A549 (cell line): ENCODE data around the gene TSPAN16. TPM values are rescaled to one million over a fixed set of nuclear protein-coding genes. Genes with fewer than 3 reads are reported as not detected.

Experiments
- ATAC-seq, 2 experiments: fragments of 200-7000 bp in 1 of 2; fragments of >200 bp in 1 of 2; cut with Nextera tagmentation in 1 of 2; cut with Tn5 transposase in 1 of 2; 3 replicates each; pipeline versions ENCODE4 v1.8.0 to v1.9.1; 2018 to 2020; ENCODE audit warnings: mild to moderate bottlenecking in 1 of 2, moderate library complexity in 1 of 2
- CTCF ChIA-PET: fragments of 300-600 bp; sonication (Branson Sonifier 250); formaldehyde crosslinking; extraction: SDS; loops from one replicate; lab custom pipeline; 2021; ENCODE audit warnings: antibody characterized with exemption, inconsistent platforms; lab: Yijun Ruan, JAX
- POLR2A ChIA-PET: fragments of 350-600 bp; formaldehyde crosslinking; extraction: SDS; loops from one replicate; lab custom pipeline; 2021; ENCODE audit warnings: antibody characterized with exemption, inconsistent platforms; lab: Yijun Ruan, JAX
- DNase-seq, 2 experiments: peaks; one replicate each; pipeline versions ENCODE4 v3.0.0 to v3.0.0-alpha.2; 2011 to 2016; ENCODE audit warnings: low read depth in 1 of 2, low spot score in 1 of 2
- FAIRE-seq: peaks from 2 replicates; lab custom pipeline; 2011; peaks lifted over from hg19 to GRCh38; lab: Jason Lieb, UNC
- H3K27ac ChIP-seq, 2 experiments: fragments of >200 bp; sonication (Bioruptor Twin); formaldehyde crosslinking; 3 replicates each; pipeline ENCODE4 v1.5.1; 2016 to 2017
- H3K4me1 ChIP-seq: fragments of >200 bp; sonication (Bioruptor Twin); formaldehyde crosslinking; 3 replicates; pipeline ENCODE4 v1.6.1; 2016
- H3K4me2 ChIP-seq: fragments of >200 bp; sonication (Bioruptor Twin); formaldehyde crosslinking; 3 replicates; pipeline ENCODE4 v1.6.1; 2016
- H3K4me3 ChIP-seq: fragments of >200 bp; sonication (Bioruptor Twin); formaldehyde crosslinking; 3 replicates; pipeline ENCODE4 v1.5.1; 2016
- H3K9me3 ChIP-seq: fragments of >200 bp; sonication (Bioruptor Twin); formaldehyde crosslinking; 3 replicates; pipeline ENCODE4 v1.6.1; 2016
- ATOH8 ChIP-seq: fragments of 250-450 bp; sonication (Bioruptor Pico); IDR thresholded peaks from 2 replicates; pipeline ENCODE4 v1.5.0; 2020; ENCODE audit warnings: low read depth, mild to moderate bottlenecking, moderate library complexity
- BCL3 ChIP-seq: fragments of >200 bp; sonication (Bioruptor Twin); formaldehyde crosslinking; IDR thresholded peaks from 3 replicates; pipeline ENCODE4 v1.6.1; 2016
- BHLHE40 ChIP-seq: IDR thresholded peaks from 2 replicates; pipeline ENCODE4 v1.6.1; 2012; ENCODE audit warnings: low read depth, low read length, inconsistent platforms
- CBX2 ChIP-seq: fragments of 200-600 bp; sonication (generic); IDR thresholded peaks from 2 replicates; pipeline ENCODE4 v1.6.1; 2016; ENCODE audit warnings: low read depth, mild to moderate bottlenecking, borderline replicate concordance
- CHD2 ChIP-seq: fragments of 150-350 bp; IDR thresholded peaks from 2 replicates; pipeline ENCODE4 v1.6.1; 2014; ENCODE audit warnings: low read length; ENCODE audit not compliant: partially characterized antibody
- CHD4 ChIP-seq: fragments of 200-600 bp; sonication (generic); IDR thresholded peaks from 2 replicates; pipeline ENCODE4 v1.6.1; 2016; ENCODE audit warnings: antibody characterized with exemption, mild to moderate bottlenecking, borderline replicate concordance
- CTCF ChIP-seq: fragments of >200 bp; sonication (Bioruptor Twin); formaldehyde crosslinking; IDR thresholded peaks from 3 replicates; pipeline ENCODE4 v1.5.1; 2016
- FOSB ChIP-seq: fragments of 250-450 bp; sonication (Bioruptor Pico); IDR thresholded peaks from 2 replicates; pipeline ENCODE4 v1.5.0; 2020; ENCODE audit warnings: mild to moderate bottlenecking, moderate library complexity
- FOSL2 ChIP-seq, 2 experiments: fragments of 450-650 bp in 1 of 2; fragments of >200 bp in 1 of 2; sonication (Bioruptor Twin) in 1 of 2; formaldehyde crosslinking; IDR thresholded peaks; 2 replicates each; pipeline versions ENCODE4 v1.5.0 to v1.6.1; 2016 to 2020; ENCODE audit warnings: mild to moderate bottlenecking in 1 of 2, moderate library complexity in 1 of 2
- FOXS1 ChIP-seq: fragments of 250-450 bp; sonication (Bioruptor Pico); IDR thresholded peaks from 2 replicates; pipeline ENCODE4 v1.5.0; 2020; ENCODE audit warnings: mild to moderate bottlenecking, moderate library complexity
- HES2 ChIP-seq: fragments of >200 bp; sonication (Bioruptor Twin); formaldehyde crosslinking; IDR thresholded peaks from 2 replicates; pipeline ENCODE4 v1.6.1; 2016
- HOXA7 ChIP-seq: fragments of 250-450 bp; sonication (Bioruptor Pico); IDR thresholded peaks from 2 replicates; pipeline ENCODE4 v1.5.0; 2020; ENCODE audit warnings: mild to moderate bottlenecking, moderate library complexity
- HOXB13 ChIP-seq: fragments of 250-450 bp; sonication (Bioruptor Pico); IDR thresholded peaks from 2 replicates; pipeline ENCODE4 v1.5.0; 2020; ENCODE audit warnings: low read depth, mild to moderate bottlenecking, moderate library complexity
- HOXB5 ChIP-seq: fragments of 250-450 bp; sonication (Bioruptor Pico); IDR thresholded peaks from 2 replicates; pipeline ENCODE4 v1.5.0; 2020; ENCODE audit warnings: mild to moderate bottlenecking, moderate library complexity
- JUN ChIP-seq, 2 experiments: fragments of >200 bp; sonication (Bioruptor Twin); formaldehyde crosslinking; IDR thresholded peaks; 2 replicates in 1 of 2; 3 replicates in 1 of 2; pipeline ENCODE4 v1.6.1; 2016 to 2017
- JUNB ChIP-seq: fragments of >200 bp; sonication (Bioruptor Twin); formaldehyde crosslinking; IDR thresholded peaks from 2 replicates; pipeline ENCODE4 v1.6.1; 2016
- KDM1A ChIP-seq: fragments of 200-600 bp; sonication (generic); IDR thresholded peaks from 2 replicates; pipeline ENCODE4 v1.6.1; 2016; ENCODE audit warnings: low read depth, mild to moderate bottlenecking
- KDM5A ChIP-seq: fragments of 200-600 bp; sonication (generic); IDR thresholded peaks from 2 replicates; pipeline ENCODE4 v1.6.1; 2016; ENCODE audit warnings: antibody characterized with exemption, mild to moderate bottlenecking
- MAFK ChIP-seq: fragments of 450-650 bp; IDR thresholded peaks from 2 replicates; pipeline ENCODE4 v1.6.1; 2014; ENCODE audit not compliant: partially characterized antibody
- MAX ChIP-seq: IDR thresholded peaks from 2 replicates; pipeline ENCODE4 v1.6.1; 2012
- MAZ ChIP-seq: fragments of 150-350 bp; IDR thresholded peaks from 2 replicates; pipeline ENCODE4 v1.6.1; 2014; ENCODE audit warnings: antibody characterized with exemption, low read depth, low read length, borderline replicate concordance
- POLR2AphosphoS2 ChIP-seq: conservative IDR thresholded peaks from 2 replicates; pipeline ENCODE4 v1.6.1; 2012; ENCODE audit warnings: low read length, improper control_type of control experiment, inconsistent platforms
- RARB ChIP-seq: fragments of 250-450 bp; sonication (Bioruptor Pico); IDR thresholded peaks from 2 replicates; pipeline ENCODE4 v1.8.0; 2021; ENCODE audit warnings: mild to moderate bottlenecking, moderate library complexity
- RCOR1 ChIP-seq: fragments of 150-350 bp; IDR thresholded peaks from 2 replicates; pipeline ENCODE4 v1.6.1; 2014; ENCODE audit warnings: antibody characterized with exemption, low read length, low read depth
- RFX5 ChIP-seq: fragments of 450-650 bp; IDR thresholded peaks from 2 replicates; pipeline ENCODE4 v1.7.1; 2014; ENCODE audit warnings: antibody characterized with exemption, mild to moderate bottlenecking, moderate library complexity
- SMC3 ChIP-seq: fragments of >200 bp; sonication (Bioruptor Twin); formaldehyde crosslinking; IDR thresholded peaks from 3 replicates; pipeline ENCODE4 v1.6.1; 2018; ENCODE audit warnings: inconsistent platforms
- SREBF2 ChIP-seq: fragments of 450-650 bp; IDR thresholded peaks from 2 replicates; pipeline ENCODE4 v1.6.1; 2014; ENCODE audit warnings: mild to moderate bottlenecking, moderate library complexity
- TP53 ChIP-seq: fragments of 250-450 bp; sonication (Bioruptor Pico); IDR thresholded peaks from 2 replicates; pipeline ENCODE4 v1.5.0; 2021; ENCODE audit warnings: mild to moderate bottlenecking, moderate library complexity
- ZC3H11A ChIP-seq: fragments of 450-650 bp; IDR thresholded peaks from 2 replicates; pipeline ENCODE4 v1.6.1; 2014; ENCODE audit warnings: antibody characterized with exemption, mild to moderate bottlenecking
- ZFP36 ChIP-seq: fragments of 450-650 bp; IDR thresholded peaks from 2 replicates; pipeline ENCODE4 v1.6.1; 2014; ENCODE audit warnings: borderline replicate concordance; ENCODE audit not compliant: partially characterized antibody
- WGBS: methylation state at CpG from one replicate; pipeline ENCODE4 v1.1.6; 2017; ENCODE audit errors: missing lambda C conversion rate; 5-methylcytosine and 5-hydroxymethylcytosine counted together
- polyA plus RNA-seq, 4 experiments: library from polyadenylated mRNA; depleted of rRNA in 3 of 4; stranded (reverse); fragments of >200 nt; fragmentation: RNase III in 1 of 4; extraction: RNeasy Plus Mini Kit Qiagen cat#74134 plus additional on column Dnase treatment in 1 of 4; gene quantifications; 2 replicates in 3 of 4; 3 replicates in 1 of 4; pipeline ENCODE4 v1.2.3, GENCODE V29; 2011 to 2017

The TSPAN16 gene
- polyA plus RNA-seq, 2 of the 4 experiments (the other 2 are of a cell fraction): not detected

GRCh38 chr19:11356074-11356397 is 60.1 kb downstream of the TSPAN16 start (continued):
- TF ChIP-seq BCL3 (no peak), HES2 (no peak), CHD4 (no peak), ATOH8 (CRISPR knock-in tag) (no peak)

GRCh38 chr19:11356676-11357550 is 61.0 kb downstream of the TSPAN16 start:
- Histone ChIP-seq H3K9me3 (no peaks in the 10 kb centered on the region), H3K4me3 (no peak overlapping the region), H3K27ac (no peak overlapping the region), H3K4me1 (no peaks in the 10 kb centered on the region), H3K4me2 (no peak overlapping the region; the same call in 2 of the 3 replicates)
- ChIA-PET POLR2A (no interaction called here), CTCF (no interaction called here)
- DNase-seq (no peak), FAIRE-seq (no peak), ATAC-seq (no peak)
- TF ChIP-seq HOXB5 (CRISPR knock-in tag) (no peak), RCOR1 (no peak), HOXA7 (no peak), ZC3H11A (no peak), CTCF (no peak), BHLHE40 (no peak), SREBF2 (no peak), JUN (IDR thresholded peaks at IDR 0.05) (no peak), CHD2 (no peak), KDM1A (no peak), FOXS1 (CRISPR knock-in tag) (no peak), KDM5A (no peak), FOSB (CRISPR knock-in tag) (no peak), CHD4 (no peak), RFX5 (no peak)
- WGBS: 90% methylated on average over 9 of the region's 11 CpGs

GRCh38 chr19:11359421-11359820 is 63.5 kb downstream of the TSPAN16 start:
- Histone ChIP-seq H3K4me3 (no peak overlapping the region), H3K4me1 (no peaks in the 10 kb centered on the region), H3K4me2 (no peak overlapping the region)
- no peak for DNase-seq
- WGBS: 72% methylated on average over 9 of the region's 11 CpGs
- POLR2A ChIA-PET: interaction anchor here (0.8 kb wide), 1 partner anchor 15 kb away, joined by 5 read pairs; the partner anchor contains the start of gene SWSAP1
- TF ChIP-seq ATOH8 (CRISPR knock-in tag) (no peak), HOXB5 (CRISPR knock-in tag) (no peak), ZFP36 (no peak), TP53 (CRISPR knock-in tag) (no peak), MAX (no peak), JUNB (no peak), FOSL2 (IDR thresholded peaks at IDR 0.05) (no peak), FOSL2 (CRISPR knock-in tag; IDR thresholded peaks at IDR 0.05) (no peak), CBX2 (no peak), POLR2AphosphoS2 (no peak), CHD4 (no peak), RARB (CRISPR knock-in tag) (no peak), ZC3H11A (no peak), HES2 (no peak), MAFK (no peak), SMC3 (no peak), HOXB13 (CRISPR knock-in tag) (no peak), MAZ (no peak)
- TF ChIP-seq, all 56 proteins: peak for 0
- no peaks in the 10 kb centered on the region for H3K9me3 ChIP-seq
- no peak overlapping the region for H3K27ac ChIP-seq
- no peak for ATAC-seq
- CTCF ChIA-PET: interaction anchor here (2.2 kb wide), 1 partner anchor 22 kb away, joined by 5 read pairs; no protein-coding TSS in a partner anchor
- FAIRE-seq: no peak
